Measurements from ENCODE around the gene RAP1GAP2. TPM values are rescaled to one million over a fixed set of nuclear protein-coding genes. Genes with fewer than 3 reads are reported as not detected.

Gene RAP1GAP2
- total RNA-seq, 2 donors from 2014 or later: 22.4 to 32.9 TPM

GRCh38 chr17:2964370-2964769 lies 168.1 kb downstream of the RAP1GAP2 start:
- no peaks in the 10 kb centered on the region for H3K36me3 ChIP-seq
- H3K4me3 ChIP-seq: no peak overlapping the region
- H3K4me1 ChIP-seq: peaks cover 0 to 30% of the 10 kb centered on the region in 2 donors
- no peaks in the 10 kb centered on the region for H3K27me3 ChIP-seq
- H3K9me3 ChIP-seq: no peaks in the 10 kb centered on the region
- no peak for TF ChIP-seq CTCF (IDR thresholded peaks at IDR 0.05)
- DNase-seq (ENCODE audit: low spot score): no peak
- no peak overlapping the region for H3K27ac ChIP-seq

- Histone ChIP-seq H3K4me3 (no peak overlapping the region), H3K27ac (no peak overlapping the region), H3K4me1 (peaks cover 0 to 30% of the 10 kb centered on the region in 2 donors), H3K27me3 (no peaks in the 10 kb centered on the region), H3K36me3 (no peaks in the 10 kb centered on the region), H3K9me3 (no peaks in the 10 kb centered on the region)
- TF ChIP-seq CTCF (IDR thresholded peaks at IDR 0.05): no peak
- no peak for DNase-seq (ENCODE audit: low spot score)
These were observed 168.6 kb downstream of the RAP1GAP2 start for GRCh38 chr17:2964831-2965230.

- no peak for TF ChIP-seq CTCF (IDR thresholded peaks at IDR 0.05)
- H3K9me3 ChIP-seq: no peaks in the 10 kb centered on the region
- no peaks in the 10 kb centered on the region for H3K36me3 ChIP-seq
- H3K27ac ChIP-seq: peak overlapping the region; percentile 60 to 81
- no peak for DNase-seq (ENCODE audit: low spot score)
- H3K27me3 ChIP-seq: no peaks in the 10 kb centered on the region
- peaks cover 0 to 21% of the 10 kb centered on the region in 2 donors for H3K4me1 ChIP-seq
- no peak overlapping the region for H3K4me3 ChIP-seq
These were observed 169.7 kb downstream of the RAP1GAP2 start for GRCh38 chr17:2965621-2966595.

GRCh38 chr17:2967515-2967914 lies 171.3 kb downstream of the RAP1GAP2 start:
- Histone ChIP-seq H3K27ac (peak overlapping the region; percentile 14 to 74), H3K4me3 (no peak overlapping the region), H3K9me3 (no peaks in the 10 kb centered on the region), H3K36me3 (no peaks in the 10 kb centered on the region), H3K4me1 (peaks cover 0 to 21% of the 10 kb centered on the region in 2 donors), H3K27me3 (no peaks in the 10 kb centered on the region)
- no peak for TF ChIP-seq CTCF (IDR thresholded peaks at IDR 0.05)
- no peak for DNase-seq (ENCODE audit: low spot score)

GRCh38 chr17:2971851-2972250 lies 175.6 kb downstream of the RAP1GAP2 start:
- no peaks in the 10 kb centered on the region for H3K27me3 ChIP-seq
- H3K9me3 ChIP-seq: no peaks in the 10 kb centered on the region
- peaks cover 0 to 6% of the 10 kb centered on the region in 2 donors for H3K4me1 ChIP-seq
- no peaks in the 10 kb centered on the region for H3K36me3 ChIP-seq
- TF ChIP-seq CTCF (IDR thresholded peaks at IDR 0.05): no peak
- no peak overlapping the region for H3K4me3 ChIP-seq
- H3K27ac ChIP-seq: no peak overlapping the region
- DNase-seq (ENCODE audit: low spot score): no peak
